Stimulated activated CD4-positive, alpha-beta T cell treated with anti-CD3 and anti-CD28 coated beads, Interleukin-12 subunit alpha, Interleukin-12 subunit beta, amount 100 ng/mL, for 4 hours (primary cell): ENCODE measurements around the gene SETD2.
"Not testable (repeated sequence)": the region's sequence is repeated elsewhere in the genome, so short reads cannot be mapped to it uniquely, and the experiment has no call there.

ENCODE experiments used
- DNase-seq: peaks from one replicate; pipeline ENCODE4 v3.0.0-alpha.2; 2020

SETD2 gene

GRCh38 chr3:47145272-47145671, 18.6 kb downstream of the SETD2 start:
- DNase-seq: no peak

- DNase-seq: no peak
Observed at GRCh38 chr3:47143068-47143467, 20.8 kb downstream of the SETD2 start.

- DNase-seq: not testable (repeated sequence)
Observed at GRCh38 chr3:47142536-47142935, 21.4 kb downstream of the SETD2 start.

- DNase-seq: not testable (repeated sequence)
Observed at GRCh38 chr3:47140973-47141461, 22.9 kb downstream of the SETD2 start.

- DNase-seq: not testable (repeated sequence)
Observed at GRCh38 chr3:47140553-47140952, 23.4 kb downstream of the SETD2 start.

GRCh38 chr3:47134311-47134710, 29.6 kb downstream of the SETD2 start:
- DNase-seq: no peak

- no peak for DNase-seq
Observed at GRCh38 chr3:47133641-47134040, 30.3 kb downstream of the SETD2 start.

GRCh38 chr3:47130557-47130956, 33.4 kb downstream of the SETD2 start:
- DNase-seq: no peak

GRCh38 chr3:47128137-47128536, 35.8 kb downstream of the SETD2 start:
- no peak for DNase-seq

- no peak for DNase-seq
Observed at GRCh38 chr3:47123857-47124256, 40.1 kb downstream of the SETD2 start.

GRCh38 chr3:47121409-47121808, 42.5 kb downstream of the SETD2 start:
- DNase-seq: no peak

- no peak for DNase-seq
Observed at GRCh38 chr3:47120138-47120537, 43.8 kb downstream of the SETD2 start.

GRCh38 chr3:47119387-47119786, 44.5 kb downstream of the SETD2 start:
- DNase-seq: not testable (repeated sequence)

- no peak for DNase-seq
Observed at GRCh38 chr3:47117807-47118364, 46.0 kb downstream of the SETD2 start.

- not testable (repeated sequence) for DNase-seq
Observed at GRCh38 chr3:47115524-47115923, 48.4 kb downstream of the SETD2 start.

- no peak for DNase-seq
Observed at GRCh38 chr3:47113669-47114365, 50.1 kb downstream of the SETD2 start.

- DNase-seq: no peak
Observed at GRCh38 chr3:47112997-47113396, 50.9 kb downstream of the SETD2 start.

- DNase-seq: no peak
Observed at GRCh38 chr3:47109393-47109792, 54.5 kb downstream of the SETD2 start.

- no peak for DNase-seq
Observed at GRCh38 chr3:47108546-47108945, 55.4 kb downstream of the SETD2 start.

- DNase-seq: no peak
Observed at GRCh38 chr3:47104259-47104658, 59.7 kb downstream of the SETD2 start.

- DNase-seq: no peak
Observed at GRCh38 chr3:47103619-47104018, 60.3 kb downstream of the SETD2 start.

GRCh38 chr3:47102081-47102600, 61.8 kb downstream of the SETD2 start:
- DNase-seq: no peak

- no peak for DNase-seq
Observed at GRCh38 chr3:47098910-47099309, 65.0 kb downstream of the SETD2 start.

GRCh38 chr3:47097864-47098263, 66.0 kb downstream of the SETD2 start:
- DNase-seq: no peak

- DNase-seq: no peak
Observed at GRCh38 chr3:47096959-47097358, 67.0 kb downstream of the SETD2 start.
